ENCODE results near the gene USO1.
"Not testable (repeated sequence)": the region's sequence is repeated elsewhere in the genome, so short reads cannot be mapped to it uniquely, and the experiment has no call there.

Gene USO1, protein sequence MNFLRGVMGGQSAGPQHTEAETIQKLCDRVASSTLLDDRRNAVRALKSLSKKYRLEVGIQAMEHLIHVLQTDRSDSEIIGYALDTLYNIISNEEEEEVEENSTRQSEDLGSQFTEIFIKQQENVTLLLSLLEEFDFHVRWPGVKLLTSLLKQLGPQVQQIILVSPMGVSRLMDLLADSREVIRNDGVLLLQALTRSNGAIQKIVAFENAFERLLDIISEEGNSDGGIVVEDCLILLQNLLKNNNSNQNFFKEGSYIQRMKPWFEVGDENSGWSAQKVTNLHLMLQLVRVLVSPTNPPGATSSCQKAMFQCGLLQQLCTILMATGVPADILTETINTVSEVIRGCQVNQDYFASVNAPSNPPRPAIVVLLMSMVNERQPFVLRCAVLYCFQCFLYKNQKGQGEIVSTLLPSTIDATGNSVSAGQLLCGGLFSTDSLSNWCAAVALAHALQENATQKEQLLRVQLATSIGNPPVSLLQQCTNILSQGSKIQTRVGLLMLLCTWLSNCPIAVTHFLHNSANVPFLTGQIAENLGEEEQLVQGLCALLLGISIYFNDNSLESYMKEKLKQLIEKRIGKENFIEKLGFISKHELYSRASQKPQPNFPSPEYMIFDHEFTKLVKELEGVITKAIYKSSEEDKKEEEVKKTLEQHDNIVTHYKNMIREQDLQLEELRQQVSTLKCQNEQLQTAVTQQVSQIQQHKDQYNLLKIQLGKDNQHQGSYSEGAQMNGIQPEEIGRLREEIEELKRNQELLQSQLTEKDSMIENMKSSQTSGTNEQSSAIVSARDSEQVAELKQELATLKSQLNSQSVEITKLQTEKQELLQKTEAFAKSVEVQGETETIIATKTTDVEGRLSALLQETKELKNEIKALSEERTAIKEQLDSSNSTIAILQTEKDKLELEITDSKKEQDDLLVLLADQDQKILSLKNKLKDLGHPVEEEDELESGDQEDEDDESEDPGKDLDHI

DNA sequence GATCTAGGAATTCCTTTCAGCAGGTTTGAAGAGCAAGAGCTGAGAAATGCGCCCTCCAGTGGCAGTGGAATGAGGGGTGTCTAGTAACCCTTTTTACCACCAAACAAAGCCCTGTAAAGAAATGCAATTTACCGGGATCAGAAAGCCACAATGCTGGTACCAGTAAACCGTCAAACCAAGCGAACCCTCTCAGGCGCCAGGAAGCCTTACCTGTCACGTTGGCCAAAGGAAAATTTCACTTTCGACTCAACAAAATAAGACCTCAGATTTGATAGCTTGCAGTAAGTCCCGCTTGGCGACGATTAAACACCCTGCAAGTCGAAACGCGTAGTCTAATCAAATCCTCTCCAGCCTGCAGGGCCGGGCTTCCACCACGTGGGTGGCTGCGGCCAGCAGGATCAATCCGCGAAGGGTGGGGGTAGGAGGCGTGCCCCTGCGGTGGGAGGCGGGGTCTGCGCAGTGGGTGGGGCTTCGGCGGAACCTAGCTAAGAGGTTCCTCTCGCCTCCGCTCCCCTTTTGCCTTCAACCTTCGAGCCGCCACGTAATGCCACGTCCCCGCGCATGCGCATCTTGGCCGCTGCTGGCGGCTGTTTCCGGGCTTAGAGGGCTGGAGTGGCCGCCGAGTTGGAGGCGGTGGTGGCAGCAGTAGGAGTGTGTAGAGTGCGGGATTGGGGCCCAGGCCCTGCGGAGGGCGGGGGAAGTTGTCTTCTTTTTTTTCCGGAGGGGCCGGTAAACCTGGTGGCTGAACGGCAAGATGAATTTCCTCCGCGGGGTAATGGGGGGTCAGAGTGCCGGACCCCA lies at the start of gene USO1:
USO1 (plus strand) TSS at position 512 of the 801 bp plus-strand sequence; CDS start at position 755, 243 bp downstream.
- TF ChIP-seq ZNF274 (IDR thresholded peaks at IDR 0.05; ENCODE audit: low read depth, low read length), result no peak
- H3K4me3 ChIP-seq (ENCODE audit: low read length), result peak within 1 kb of the TSS; percentile 94

DNA sequence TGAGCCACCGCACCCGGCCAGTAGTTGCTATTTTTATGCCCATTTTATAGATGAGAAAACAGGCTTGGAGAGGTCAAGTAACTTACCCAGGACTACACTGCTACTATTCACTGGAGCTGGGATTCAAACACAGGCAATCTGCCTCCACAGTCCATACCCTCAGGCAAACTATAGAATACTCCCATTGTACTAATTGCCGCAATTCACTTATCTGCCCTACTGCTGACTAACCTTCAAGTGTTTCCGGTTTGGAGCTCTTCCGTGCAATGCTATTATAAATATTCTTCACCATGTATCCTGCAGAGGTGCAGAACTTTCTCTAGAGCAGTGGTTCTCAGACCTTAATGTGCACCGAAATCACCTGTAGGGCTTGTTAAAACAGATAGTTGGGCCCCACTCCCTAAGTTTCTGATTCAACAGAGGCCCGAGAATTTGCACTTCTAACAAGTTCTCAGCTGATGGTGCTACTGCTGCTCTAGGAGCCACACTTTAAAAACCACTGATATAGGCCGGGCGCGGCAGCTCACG lies 49.3 kb upstream of the USO1 start:
- no peak overlapping the region for H3K4me3 ChIP-seq (ENCODE audit: low read length)
- TF ChIP-seq ZNF274 (IDR thresholded peaks at IDR 0.05; ENCODE audit: low read depth, low read length), result no peak

DNA sequence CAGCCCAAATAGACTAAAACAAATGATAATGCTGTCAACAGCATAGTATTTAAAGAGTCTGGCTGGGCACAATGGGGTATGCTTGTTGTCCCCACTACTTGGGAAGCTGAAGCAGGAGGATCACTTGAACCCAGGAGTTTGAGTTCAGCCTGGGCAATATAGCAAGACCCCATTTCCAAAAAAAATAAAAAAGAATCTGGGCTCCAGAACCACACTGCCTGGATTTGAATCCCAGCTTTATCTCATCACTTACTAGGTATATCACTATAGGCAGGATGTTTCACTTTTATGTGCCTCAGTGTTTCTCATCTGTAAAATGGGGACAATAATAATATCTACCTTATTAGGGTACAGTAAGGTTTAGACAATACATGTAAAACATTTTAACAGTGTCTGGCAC lies 45.9 kb upstream of the USO1 start:
- H3K4me3 ChIP-seq (ENCODE audit: low read length), result no peak overlapping the region
- no peak for TF ChIP-seq ZNF274 (IDR thresholded peaks at IDR 0.05; ENCODE audit: low read depth, low read length)

- H3K4me3 ChIP-seq (ENCODE audit: low read length), result no peak overlapping the region
- TF ChIP-seq ZNF274 (IDR thresholded peaks at IDR 0.05; ENCODE audit: low read depth, low read length), result no peak
Observed at GRCh38 chr4:75678965-75679364, 45.4 kb upstream of the USO1 start.

- H3K4me3 ChIP-seq (ENCODE audit: low read length), result no peak overlapping the region
- no peak for TF ChIP-seq ZNF274 (IDR thresholded peaks at IDR 0.05; ENCODE audit: low read depth, low read length)
Observed at GRCh38 chr4:75679876-75680575, 44.4 kb upstream of the USO1 start.

GRCh38 chr4:75683482-75684155 lies 40.8 kb upstream of the USO1 start:
- TF ChIP-seq ZNF274 (IDR thresholded peaks at IDR 0.05; ENCODE audit: low read depth, low read length), result no peak
- H3K4me3 ChIP-seq (ENCODE audit: low read length), result no peak overlapping the region

- H3K4me3 ChIP-seq (ENCODE audit: low read length), result no peak overlapping the region
- TF ChIP-seq ZNF274 (IDR thresholded peaks at IDR 0.05; ENCODE audit: low read depth, low read length), result no peak
Observed at GRCh38 chr4:75685546-75686189, 38.7 kb upstream of the USO1 start.

- TF ChIP-seq ZNF274 (IDR thresholded peaks at IDR 0.05; ENCODE audit: low read depth, low read length), result no peak
- H3K4me3 ChIP-seq (ENCODE audit: low read length), result no peak overlapping the region
Observed at GRCh38 chr4:75686346-75686745, 38.0 kb upstream of the USO1 start.

DNA sequence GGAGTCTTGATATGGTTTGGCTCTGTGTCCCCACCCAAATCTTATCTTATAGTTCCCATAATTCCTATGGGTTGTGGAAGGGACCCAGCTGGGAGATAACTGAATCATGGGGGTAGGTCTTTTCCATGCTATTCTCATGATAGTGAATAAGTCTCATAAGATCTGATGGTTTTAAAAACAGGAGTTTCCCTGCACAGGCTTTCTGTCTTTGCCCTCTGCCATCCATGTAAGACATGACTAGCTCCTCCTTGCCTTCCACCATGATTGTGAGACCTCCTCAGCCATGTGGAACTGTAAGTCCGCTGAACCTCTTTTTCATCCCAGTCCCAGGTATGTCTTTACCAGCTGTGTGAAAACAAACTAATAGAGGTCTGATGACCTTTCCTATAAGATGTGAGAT lies 37.3 kb upstream of the USO1 start:
- H3K4me3 ChIP-seq (ENCODE audit: low read length), result not testable (repeated sequence)

DNA sequence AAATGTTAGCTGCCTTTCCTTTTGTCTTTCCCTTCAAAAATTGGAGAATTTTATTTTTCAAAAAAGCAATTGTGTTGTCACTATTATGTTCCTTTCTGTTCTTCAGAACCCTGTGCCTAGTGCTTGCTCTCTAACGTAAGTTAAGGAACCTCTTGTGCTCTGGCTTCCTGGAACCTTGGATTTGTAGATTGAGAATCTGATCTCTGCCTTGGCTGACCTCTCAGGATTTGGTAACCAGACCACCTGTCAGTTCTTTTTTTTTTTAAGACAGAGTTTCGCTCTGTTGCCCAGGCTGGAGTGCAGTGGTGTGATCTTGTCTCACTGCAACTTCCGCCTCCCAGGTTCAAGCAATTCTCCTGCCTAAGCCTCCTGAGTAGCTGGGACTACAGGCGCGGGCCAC lies 32.3 kb upstream of the USO1 start:
- not testable (repeated sequence) for H3K4me3 ChIP-seq (ENCODE audit: low read length)

DNA sequence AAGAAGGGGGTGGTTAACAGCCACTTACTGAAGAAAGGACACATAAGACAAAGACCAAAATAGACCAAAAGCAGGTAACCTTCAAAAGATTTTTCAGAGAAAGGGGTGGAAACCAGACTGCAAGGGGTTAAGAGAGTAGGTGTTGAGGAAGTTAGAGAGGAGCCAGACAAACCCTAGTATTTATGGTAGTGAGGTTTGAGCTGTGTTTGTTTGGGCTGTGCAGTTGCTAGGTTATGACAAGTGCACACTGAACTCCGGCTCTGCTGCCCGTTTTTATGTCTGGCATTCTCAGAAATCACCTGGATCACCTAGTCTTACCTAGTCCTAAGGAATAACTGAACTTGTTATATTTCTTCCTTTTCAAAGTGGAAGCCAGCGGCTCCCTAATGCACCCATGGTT lies 28.3 kb upstream of the USO1 start:
- TF ChIP-seq ZNF274 (IDR thresholded peaks at IDR 0.05; ENCODE audit: low read depth, low read length), result no peak
- H3K4me3 ChIP-seq (ENCODE audit: low read length), result no peak overlapping the region

GRCh38 chr4:75696581-75696980 lies 27.8 kb upstream of the USO1 start:
- no peak for TF ChIP-seq ZNF274 (IDR thresholded peaks at IDR 0.05; ENCODE audit: low read depth, low read length)

More at GRCh38 chr4:75696581-75696980, 27.8 kb upstream of the USO1 start:
- H3K4me3 ChIP-seq (ENCODE audit: low read length), result no peak overlapping the region
